Activated effector memory CD4-positive, alpha-beta T cell treated with anti-CD3 and anti-CD28 coated beads, Interleukin-2, amount 50 U/mL, for 16 hours (primary cell): Measurements from ENCODE around the gene SAXO2.
A peak's percentile ranks its signal among the peaks of the same experiment; 100 is the strongest.
"Not testable (repeated sequence)": the region's sequence is repeated elsewhere in the genome, so short reads cannot be mapped to it uniquely, and the experiment has no call there.

Experiments
- DNase-seq: peaks from one replicate; pipeline ENCODE4 v3.0.0-alpha.2; 2020

SAXO2 gene

DNA sequence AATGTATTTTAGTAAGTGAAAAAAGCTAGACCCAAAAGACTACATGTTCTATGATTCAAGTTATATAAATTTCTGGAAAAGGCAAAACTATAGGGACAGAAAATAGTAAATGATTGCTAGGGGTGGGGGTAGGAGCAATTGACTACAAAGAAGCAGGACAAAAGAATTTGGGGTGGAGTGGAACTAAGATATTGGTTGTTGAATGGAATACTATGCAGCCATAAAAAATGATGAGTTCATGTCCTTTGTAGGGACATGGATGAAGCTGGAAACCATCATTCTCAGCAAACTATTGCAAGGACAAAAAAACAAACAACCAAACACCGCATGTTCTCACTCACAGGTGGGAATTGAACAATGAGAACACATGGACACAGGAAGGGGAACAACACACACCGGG, 25.6 kb downstream of the SAXO2 start:
- DNase-seq = not testable (repeated sequence)

DNA sequence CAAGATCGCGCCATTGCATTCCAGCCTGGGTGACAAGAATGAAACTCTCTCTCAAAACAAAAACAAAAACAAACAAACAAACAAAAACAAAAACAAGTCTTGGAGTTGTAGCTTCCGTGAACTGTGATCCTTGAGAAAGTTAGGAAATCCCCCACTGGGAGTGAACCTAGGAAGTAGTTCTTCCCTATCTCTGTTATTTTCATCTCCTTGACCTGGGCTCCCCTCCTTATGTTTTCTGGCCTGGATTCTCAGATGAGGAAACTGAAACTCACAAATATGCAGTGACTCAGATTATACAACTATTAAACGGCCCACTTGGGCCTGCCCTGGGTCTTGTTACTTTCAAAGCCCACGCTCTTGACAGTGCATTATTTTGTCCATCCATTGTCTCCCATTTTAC, 29.7 kb downstream of the SAXO2 start:
- DNase-seq = no peak

DNA sequence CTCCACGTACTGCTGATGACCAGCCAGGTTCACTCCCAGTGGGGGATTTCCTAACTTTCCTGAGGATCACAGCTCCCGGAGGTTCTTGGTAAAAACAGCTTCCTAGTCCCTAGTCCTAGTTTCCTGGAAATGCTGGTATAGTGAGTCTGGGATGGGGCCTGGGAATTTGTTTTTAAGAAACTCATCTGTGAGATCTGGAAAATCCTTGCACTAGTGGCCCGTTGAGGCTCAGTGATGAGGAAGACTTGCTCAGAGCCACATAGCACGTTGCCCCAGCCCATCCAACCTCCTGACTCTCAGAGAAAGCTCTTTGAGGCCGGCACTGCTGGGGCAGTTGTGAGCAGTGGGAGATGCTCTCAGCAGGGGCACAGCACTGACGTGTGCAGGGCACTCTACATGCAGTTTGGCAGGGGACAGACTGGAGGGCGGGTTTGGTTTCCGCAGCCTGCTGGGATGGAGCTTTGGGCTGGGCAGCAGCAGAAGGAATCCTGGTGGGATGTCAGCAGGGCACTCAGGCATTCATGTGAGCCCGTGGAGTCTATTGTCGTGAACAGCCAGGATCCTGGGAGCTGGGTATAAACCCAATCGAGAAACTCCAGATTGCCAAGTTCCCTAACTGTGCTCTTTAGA, 31.6 kb downstream of the SAXO2 start:
- DNase-seq = no peak

DNA sequence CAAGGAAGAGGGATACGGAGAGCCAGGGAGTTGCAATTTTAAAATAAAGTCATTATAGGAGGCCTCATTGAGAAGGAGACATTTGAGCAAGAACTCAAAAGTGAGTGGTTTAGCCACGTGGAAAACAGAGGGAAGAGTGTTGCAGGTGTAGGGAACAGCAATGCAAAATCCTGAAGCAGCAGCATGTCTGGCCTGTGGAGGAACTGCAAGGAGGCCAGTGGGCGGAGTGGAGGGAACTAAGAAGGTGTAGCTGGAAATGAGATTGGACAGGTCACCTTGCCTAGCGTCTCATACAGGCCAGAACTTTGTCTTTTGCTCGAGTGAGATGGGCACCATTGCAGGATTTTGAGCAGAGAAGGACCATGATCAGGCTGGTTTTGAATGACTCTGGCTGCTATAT, 34.9 kb downstream of the SAXO2 start:
- DNase-seq = no peak

DNA sequence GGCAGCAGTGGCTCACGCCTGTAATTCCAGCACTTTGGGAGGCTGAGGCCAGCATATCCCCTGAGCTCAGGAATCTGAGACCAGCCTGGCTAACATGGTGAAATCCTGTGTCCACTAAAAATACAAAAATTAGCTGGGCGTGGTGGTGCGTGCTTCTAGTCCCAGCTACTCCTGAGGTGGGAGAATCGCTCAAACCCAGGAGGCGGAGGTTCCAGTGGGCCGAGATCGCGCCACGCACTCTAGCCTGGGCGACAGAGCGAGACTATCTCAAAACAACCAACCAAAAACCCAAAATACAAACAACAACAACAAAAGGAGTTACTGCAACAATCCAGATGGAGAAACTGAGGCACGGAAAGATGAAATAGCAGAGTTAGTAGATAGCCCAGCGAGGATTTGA, 35.4 kb downstream of the SAXO2 start:
- DNase-seq = no peak

DNA sequence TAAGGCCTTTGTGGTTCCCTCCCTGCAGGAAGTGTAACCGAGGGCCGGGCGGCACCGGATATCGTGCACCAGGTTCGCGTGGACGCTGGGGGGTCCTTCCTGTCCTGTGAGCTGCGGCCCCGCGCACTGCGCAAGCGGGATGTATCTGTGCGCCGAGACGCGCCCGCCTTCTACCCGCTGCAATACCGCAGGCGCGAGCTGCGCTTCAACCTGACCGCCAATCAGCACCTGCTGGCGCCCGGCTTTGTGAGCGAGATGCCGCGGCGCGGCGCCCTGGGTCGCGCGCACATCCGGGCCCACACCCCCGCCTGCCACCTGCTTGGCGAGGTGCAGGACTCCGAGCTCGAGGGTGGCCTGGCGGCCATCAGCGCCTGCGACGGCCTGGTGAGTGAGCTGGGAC, 35.9 kb downstream of the SAXO2 start:
- peak; percentile 76 for DNase-seq

DNA sequence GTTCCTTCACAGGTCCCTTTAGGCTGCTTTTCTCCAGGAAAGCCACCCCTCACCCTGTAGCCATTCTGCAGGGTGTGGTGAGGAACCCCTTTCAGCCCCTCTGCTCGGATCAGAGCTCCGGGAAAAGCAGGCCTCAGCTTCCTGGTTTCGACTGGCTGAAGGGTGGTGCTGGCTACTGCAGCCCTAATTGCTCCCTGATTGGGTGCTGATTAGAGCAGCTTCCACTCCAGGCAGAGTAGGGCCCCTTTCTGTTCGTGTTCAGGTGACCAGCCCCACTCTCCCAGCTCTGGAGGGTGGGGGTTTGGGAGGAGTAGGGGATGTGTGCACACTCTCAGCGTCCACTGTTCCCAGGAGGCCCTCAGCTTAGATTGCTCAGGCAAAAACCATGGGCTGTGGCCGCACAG, 36.9 kb downstream of the SAXO2 start:
- DNase-seq = not testable (repeated sequence)

DNA sequence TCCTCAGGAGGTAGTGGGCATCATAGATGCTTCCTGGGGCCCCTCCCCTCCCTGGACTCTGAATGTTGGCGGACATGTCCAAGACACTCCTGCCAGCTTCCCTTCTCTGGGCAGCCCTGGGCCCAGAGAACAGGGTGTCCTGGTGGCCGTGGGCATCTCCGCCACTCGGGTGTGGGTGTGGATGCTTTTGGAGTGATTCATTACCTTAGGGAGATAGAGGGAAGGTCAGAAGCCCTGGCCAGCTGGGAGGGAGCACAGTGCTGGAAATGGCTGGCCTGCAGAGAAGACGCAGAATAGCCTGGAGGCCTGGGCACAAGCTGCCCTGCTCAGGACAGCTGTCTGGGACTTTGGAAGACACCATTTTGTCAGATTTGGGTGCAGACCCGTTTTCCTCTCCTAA, 37.7 kb downstream of the SAXO2 start:
- not testable (repeated sequence) for DNase-seq

- no peak for DNase-seq
Observed at GRCh38 chr15:82300883-82301282, 38.3 kb downstream of the SAXO2 start.

DNA sequence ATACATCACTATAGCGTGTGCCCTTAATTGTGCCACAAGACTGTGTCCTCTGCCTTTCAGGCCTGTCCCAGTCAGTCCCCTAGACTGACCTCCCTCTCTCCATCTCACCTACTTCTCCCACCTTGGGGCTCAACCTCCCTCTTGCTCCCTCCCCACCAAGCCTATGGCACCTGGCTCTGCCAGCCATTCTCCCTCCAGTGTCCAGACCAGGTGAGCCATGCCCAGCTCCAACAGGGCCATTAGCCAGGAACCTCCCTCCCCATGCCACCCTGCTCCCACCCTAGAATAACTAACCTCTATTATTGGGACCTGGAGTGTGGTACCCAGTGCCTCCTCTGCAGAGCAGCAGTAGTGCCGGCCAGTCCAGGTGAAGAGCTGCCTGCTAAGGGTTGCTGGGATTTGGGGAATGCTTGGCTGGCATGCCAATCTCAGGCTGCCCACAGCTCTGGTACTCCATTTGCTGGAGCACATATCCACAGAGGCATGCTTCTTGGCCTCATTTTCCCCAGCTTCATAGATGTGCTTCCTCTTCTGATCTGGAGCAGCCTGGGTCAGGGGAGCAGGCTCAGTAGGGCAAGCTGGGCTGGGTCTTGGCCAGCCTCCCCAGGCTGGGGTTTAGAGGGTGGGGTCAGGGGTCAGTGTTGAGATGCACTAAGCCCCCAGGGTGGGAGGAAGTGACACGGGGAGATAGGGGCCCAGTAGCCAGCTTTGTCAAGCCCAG, 38.8 kb downstream of the SAXO2 start:
- no peak for DNase-seq

DNA sequence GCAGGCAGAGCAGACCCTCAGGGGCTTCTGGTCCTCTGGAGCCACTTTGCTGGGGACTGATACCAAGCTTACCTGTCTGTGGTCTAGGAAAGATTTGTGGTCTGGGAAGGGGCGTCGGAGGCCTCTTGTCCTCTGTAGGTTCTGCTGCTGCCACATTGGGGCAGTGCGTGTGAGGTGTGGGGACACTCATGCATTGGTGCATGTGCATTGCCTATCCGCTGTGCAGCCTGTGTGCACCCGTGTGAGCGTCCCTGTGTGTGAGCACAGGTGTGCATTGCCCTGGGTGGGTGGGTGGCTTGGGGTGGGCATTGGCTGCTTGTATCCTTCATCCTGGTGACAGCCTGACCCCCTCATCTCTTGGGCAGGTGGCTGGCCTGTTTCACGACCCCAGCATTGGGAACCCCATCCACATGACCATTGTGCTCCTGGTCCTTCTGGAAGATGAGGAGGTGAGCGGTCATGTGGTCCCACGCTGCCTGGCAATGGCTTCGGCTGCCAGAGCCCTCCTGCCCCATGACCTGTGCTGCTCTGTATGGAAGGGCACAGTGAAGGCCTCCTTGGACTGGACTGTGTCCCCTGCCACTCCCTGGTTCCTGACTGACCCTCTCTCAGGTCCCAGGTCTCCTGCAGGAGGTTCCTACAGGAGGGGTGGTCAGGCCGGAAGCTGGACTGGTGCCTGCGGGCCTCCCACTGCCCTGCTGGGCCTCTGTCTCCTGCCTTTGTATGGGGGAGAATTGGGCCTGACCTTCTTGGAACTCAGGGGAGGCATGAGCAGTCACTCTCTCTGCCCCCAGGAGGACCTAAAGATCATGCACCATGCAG, 41.5 kb downstream of the SAXO2 start:
- no peak for DNase-seq

DNA sequence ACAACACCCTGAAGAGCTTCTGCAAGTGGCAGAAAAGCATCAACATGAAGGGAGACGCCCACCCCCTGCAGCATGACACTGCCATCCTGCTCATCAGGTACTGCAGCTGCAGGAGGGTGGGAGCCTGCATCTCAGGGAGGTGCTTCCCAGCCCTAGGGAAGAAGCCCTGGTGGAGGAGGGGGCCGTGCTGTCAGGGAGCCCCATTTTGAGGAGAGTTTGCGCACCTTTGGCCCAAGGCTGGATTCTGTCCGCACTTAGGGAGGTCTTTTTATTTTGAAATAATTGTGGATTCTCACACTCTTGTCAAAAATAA, 42.1 kb downstream of the SAXO2 start:
- DNase-seq = no peak

GRCh38 chr15:82305621-82306048, 43.0 kb downstream of the SAXO2 start:
- no peak for DNase-seq

DNA sequence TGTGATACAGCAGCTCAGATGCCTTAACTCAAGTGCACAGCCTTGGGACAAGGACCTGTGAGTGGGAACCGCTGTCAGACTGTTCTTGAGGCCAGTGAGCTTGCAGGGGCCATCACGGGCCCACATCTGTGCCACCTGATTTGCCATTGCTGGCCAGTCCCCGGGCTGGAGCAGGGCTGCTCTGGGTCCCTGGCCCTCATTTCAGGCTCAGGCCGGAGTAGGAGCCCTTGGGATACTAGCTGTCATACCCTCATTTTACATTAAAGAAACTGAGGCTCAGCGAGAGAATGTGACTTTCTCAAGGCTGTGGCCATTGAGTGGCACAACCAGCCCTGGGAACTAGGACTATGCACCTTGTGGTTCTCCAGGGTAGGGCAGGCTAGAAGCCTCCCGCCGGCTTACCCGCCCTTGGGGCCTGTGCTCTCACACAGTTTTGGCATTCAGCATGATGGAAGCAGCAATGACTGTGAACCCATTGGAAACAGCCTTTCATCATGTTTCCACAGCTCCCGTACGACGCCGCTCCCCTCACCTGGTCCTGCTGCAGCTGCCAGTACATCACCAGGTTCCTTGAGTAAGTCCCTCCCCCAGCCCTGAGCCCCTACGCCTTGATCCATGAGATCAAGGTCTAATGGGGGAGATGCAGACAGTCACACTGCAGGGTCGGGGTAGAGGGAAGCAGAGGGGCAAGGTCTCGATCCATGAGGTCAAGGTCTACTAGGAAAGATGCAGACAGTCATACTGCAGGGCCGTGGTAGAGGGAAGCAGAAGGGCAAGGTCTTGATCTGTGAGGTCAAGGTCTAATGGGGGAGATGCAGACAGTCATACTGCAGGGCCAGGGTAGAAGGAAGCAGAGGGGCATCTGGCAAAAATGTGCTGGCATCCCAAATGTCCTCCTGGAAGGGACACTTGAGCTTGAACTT, 44.4 kb downstream of the SAXO2 start:
- no peak for DNase-seq

DNA sequence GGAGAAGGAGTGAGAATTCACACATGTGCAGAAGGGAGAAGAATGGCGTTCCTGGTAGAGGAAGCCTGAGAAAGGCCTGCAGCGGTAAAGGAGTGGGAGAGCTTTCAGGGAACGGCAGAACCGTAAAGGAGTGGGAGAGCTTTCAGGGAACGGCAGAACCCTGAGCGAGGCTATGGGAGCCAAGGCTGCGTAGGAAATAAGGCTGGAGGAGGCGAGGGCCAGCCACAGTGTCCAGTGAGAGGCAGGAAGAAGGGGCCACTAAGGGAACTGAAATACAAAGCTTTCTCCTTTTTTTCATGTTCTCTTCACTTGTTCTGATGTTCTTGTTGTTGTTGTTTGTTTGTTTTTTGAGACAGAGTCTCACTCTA, 45.1 kb downstream of the SAXO2 start:
- DNase-seq = no peak

DNA sequence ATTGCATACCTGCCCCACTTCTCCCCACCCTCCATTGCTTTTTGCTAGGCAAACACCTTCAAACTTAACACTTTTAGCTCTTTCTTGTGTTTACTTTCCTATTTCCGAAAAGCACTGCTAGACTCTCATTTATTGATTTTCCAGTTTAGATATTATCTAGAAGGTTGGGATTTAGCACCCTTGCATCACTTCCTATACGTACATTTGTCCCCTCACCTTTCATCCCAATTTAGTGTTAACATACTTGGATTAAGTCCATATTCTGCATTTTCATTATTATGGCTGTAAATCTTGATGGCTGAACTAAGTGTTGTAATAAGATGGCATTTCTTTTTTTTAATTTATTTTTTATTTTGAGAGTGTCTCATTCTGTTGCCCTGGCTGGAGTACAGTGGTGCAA, 47.2 kb downstream of the SAXO2 start:
- no peak for DNase-seq

DNA sequence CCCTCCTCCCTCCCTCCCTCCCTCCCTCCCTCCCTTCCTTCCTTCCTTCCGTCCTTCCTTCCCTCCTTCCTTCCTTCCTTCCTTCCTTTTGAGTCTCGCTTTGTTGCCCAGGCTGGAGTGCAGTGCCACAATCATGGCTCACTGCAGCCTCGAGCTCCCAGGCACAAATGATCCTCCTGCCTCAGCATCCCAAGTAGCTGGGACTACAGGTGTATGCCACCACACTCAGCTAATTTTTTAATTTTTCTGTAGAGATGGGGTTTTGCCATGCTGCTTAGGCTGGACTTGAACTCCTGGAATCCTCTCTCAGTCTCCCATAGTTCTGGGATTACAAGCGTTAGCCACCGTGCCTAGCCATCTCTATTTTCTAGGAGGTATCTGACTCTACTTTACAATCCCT, 48.7 kb downstream of the SAXO2 start:
- not testable (repeated sequence) for DNase-seq

- peak; percentile 17 for DNase-seq
Observed at GRCh38 chr15:82312586-82313349, 50.1 kb downstream of the SAXO2 start.

DNA sequence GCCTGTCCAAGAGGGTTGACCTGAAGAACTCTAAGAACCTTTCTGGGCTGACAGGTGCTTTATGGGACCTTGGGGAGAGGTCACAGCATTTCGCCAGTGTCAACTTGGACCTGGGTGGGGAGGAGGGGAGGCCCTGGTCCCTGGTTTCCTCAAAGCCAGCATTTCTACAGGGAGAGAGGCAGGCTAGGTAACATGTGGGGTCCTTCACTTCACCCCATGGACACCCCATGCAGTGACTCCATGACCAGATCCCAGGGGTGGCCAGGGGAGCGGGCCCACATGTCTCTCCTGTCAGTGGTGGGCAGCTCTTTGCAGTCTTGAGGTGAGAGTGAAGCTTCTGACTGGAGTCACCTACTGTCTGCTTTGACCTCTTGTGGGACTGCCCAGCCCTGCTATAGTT, 50.8 kb downstream of the SAXO2 start:
- DNase-seq = peak; percentile 37

DNA sequence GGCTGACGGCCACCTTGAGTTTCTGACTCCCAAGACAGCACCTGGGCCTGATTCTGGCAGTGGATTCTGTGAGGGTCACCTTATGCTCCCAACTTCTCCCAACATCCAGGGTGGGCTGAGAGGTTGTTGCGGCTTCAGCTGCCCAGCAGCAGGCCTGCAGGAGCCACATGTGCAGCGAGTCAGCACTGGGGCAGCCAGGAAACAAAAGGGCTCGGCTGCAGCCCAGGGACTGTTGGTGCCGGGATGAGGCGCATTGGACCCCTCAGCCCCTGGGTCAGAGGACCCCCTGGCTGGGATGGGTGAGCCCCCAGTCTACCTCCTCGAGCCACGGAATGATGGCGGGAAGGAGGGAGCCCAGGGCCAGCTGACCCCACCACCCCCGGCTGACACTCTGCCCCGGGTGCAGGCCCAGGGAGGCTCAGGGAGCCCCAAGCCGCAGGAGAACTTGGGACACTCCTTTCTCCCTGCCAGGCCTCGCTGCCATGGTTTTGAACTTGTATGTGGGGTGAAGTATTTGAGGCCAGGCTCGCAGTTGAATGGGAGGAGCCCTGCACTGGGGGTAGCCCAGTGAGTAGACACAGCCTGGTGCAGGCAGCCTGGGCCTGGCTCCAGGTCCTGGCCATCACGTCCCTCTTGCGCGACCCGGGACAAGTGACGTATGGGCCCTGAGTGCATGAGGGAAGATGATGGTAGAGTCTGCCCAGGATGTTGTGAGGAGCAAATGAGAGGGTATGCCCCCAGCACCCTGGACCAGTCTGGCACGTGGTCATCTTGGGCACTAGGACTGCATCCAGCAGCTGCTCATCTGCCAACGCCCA, 51.5 kb downstream of the SAXO2 start:
- peak; percentile 56 for DNase-seq

DNA sequence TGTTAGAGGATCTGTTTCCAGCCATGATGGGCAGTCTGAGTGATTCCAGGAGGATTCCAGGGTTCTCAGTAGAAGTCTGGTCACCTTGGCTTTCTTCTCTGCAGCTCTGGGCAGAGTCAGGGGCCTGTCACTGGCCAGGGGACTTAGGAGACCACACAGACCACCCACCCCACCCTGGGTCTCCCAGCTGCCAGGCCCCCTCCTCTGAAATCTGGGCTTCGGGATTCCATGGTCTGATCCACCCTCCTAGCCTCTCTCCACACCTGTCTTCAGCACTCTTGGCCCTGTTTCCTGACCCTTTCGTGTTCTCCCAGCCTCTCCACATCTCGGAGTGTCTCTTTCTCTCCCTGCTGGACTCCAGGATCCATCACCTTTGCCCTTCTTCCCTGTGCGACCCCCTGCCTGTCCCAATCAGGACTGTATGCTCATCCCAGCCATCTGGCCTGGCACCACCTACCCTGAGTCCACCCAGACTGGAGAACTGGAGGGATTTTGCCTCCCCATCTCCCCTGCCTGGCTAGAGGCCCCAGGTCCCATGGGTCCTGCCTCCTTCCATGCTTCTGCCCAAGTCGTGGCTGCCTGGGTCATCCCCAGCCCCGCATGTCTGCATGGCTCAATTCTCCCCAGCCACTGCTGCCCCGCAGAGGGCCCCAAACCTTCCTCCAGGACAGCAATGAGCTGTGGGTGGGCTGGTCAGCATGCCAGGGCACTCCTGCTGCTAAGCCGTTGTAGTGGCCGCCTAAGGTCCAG, 52.3 kb downstream of the SAXO2 start:
- peak; percentile 24 for DNase-seq
